ENCODE measurements around the gene GDF10.

The GDF10 gene, protein sequence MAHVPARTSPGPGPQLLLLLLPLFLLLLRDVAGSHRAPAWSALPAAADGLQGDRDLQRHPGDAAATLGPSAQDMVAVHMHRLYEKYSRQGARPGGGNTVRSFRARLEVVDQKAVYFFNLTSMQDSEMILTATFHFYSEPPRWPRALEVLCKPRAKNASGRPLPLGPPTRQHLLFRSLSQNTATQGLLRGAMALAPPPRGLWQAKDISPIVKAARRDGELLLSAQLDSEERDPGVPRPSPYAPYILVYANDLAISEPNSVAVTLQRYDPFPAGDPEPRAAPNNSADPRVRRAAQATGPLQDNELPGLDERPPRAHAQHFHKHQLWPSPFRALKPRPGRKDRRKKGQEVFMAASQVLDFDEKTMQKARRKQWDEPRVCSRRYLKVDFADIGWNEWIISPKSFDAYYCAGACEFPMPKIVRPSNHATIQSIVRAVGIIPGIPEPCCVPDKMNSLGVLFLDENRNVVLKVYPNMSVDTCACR

GRCh38 chr10:47299611-47300428, at the start of gene GDF10:
GDF10 (plus strand) TSS chr10:47300197; CDS start chr10:47300652, 455 bp downstream.
- DNase-seq: no peak

- no peak for DNase-seq
Measured at GRCh38 chr10:47252093-47252780, 47.8 kb upstream of the GDF10 start.

GRCh38 chr10:47253030-47253637, 46.9 kb upstream of the GDF10 start:
- DNase-seq: no peak

- DNase-seq: no peak
Measured at GRCh38 chr10:47253651-47254375, 46.2 kb upstream of the GDF10 start.

- peak; percentile 49 for DNase-seq
Measured at GRCh38 chr10:47254611-47255010, 45.4 kb upstream of the GDF10 start.

DNA sequence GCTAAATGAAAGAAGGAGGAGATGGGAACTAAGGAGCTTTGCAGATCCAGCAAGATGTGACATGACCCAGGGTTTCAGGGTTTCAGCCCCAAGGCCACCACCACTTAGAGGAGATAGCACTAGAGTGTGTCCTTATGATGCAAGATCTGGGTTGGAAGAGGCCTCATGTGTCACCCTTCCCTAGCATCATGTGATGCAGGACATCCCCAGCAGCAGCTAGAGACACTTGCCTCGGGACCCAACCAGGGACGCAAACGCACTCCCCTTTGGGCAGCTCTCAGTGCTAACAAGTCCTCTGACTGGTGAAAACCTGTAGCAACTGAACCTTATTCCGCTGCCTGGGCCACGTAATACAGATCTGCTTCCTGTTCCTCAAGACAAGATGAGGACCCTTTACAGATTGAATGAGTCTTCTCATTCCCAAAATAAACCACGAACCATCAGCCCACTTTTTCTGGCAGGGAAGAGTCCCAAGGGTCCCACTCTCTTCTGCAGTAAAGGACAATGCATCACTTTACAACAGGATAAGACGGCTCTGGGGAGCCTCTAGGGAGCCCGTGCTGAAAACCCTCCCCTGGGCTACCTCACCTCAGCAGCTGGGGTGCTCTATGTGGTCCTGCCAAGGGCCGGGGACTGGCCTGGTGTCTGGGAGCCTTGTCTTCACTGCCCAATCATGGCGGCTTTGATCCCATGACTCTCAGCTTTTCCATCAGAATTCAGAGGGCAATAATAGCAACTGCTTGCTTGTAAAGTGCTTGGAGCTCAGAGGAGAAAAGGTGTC, 44.8 kb upstream of the GDF10 start:
- peak; percentile 68 for DNase-seq

DNA sequence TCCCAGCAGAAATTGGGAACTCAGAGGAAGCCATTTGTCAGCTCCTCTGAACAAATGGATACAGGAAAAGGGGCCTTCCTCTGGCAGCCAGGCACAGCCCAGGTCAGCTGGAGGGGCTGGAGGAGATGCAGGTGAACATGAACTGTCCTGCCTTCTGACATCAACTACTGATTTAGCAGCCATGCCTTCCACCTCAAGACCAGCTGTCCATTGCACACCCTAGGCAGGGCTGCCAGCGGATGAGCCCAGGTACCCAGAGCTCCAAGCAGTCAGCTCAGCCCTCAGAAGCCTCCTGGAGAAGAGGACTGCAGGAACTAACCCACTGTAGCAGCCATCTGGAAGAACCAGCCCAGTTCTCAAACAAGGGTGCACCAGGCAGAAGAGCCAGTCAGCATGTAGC, 44.1 kb upstream of the GDF10 start:
- DNase-seq: no peak

GRCh38 chr10:47256751-47257336, 43.2 kb upstream of the GDF10 start:
- DNase-seq: no peak

DNA sequence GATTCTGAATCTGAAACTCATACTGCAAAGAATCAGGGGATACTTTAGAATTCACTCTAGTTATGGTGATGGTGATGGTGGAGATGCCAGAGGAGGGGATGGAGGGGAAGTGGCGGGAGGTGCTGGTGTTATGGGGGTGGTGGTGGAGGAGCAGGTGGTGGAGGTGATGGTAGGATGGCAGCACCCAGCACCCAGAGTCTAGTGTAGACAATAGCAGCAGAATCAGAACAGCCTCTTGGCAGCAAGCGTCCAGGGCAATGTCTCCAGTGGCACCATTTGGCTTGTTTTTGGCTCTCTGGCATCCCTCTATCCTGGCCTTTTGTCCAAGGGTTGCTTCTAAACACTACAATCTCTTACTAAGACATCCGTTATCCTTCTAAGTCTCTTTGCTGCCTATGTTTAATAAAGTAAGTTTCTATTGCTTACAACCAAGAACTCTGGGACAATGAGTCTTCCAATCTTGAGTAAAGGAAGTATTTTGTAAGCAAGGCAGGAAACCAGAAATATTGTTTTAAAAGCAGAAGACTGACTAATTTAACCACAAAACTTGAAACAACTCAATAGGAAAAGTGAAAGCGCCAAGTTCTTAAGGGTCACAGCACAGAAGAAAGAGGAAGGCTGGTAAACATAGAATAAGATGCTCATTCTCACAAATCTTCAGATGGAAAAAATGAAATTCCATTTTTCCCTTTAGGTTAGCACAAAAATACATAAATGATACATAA, 42.4 kb upstream of the GDF10 start:
- peak; percentile 89 for DNase-seq

DNA sequence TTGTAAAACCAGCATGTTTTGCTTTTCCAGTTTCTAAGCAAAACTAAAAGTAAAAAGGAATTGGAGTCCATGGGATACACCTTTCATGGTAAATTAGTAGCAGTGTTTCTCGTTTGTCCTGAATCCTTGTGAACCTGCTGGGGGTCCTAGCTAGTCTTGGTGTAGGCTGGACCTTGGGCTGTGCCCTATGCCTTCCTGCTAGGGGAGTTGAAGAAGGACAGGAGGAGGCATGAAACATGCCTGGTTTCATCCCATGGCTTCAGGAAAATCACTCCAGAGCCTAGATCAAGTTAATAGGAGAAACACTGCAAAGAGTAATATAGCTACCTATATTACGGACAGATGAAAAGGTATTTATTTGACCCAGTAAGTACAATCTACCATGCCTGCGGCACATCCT, 41.1 kb upstream of the GDF10 start:
- DNase-seq: no peak

- no peak for DNase-seq
Measured at GRCh38 chr10:47259466-47259865, 40.5 kb upstream of the GDF10 start.

DNA sequence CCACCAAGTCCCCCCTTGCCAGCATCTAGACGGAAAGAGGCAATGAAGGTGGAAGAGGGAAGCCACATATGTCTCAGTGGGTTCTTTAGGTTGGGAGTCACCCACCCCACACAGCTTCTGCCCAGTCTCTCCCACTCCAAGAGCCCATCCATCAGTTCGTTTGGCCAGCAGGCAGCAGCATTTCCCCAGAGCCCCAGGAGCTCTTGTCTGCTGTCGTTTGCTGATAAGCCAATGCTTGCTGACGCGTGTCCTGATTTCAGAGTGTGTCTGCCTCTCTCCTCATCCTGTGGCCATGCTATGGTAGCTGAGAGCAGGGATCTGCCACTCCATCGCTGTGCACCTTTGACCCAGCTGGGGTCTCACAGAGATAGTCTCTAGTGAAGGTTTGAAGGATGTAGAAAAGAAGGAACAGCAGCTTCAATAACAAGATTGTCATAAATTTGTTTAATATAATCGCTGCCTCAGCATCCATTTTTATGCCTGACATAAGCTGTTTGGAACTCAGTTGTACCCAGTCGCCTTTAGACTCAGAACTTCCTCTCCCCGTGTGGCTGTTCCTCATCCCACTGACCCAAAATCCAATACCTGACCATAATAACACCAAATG, 39.4 kb upstream of the GDF10 start:
- DNase-seq: no peak

DNA sequence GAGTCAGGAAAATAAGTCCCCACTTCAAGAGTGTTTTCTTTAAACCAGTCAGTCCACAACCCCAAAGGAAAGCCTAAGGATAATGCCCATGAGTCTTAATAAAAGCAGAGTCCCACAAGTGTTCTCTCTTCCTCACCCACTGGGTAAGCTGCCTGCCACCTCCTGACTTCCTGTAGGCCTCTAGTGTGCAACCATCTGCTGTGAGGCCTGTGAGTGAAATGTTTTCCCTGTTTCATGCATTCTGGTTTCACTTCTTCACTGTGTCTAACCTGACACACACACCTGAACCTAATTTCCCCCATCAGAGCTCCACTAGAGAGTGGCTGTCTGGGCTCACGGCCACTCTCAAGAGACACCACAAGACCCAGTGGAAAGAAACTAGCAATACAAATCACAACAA, 38.9 kb upstream of the GDF10 start:
- no peak for DNase-seq

- no peak for DNase-seq
Measured at GRCh38 chr10:47261556-47261955, 38.4 kb upstream of the GDF10 start.

DNA sequence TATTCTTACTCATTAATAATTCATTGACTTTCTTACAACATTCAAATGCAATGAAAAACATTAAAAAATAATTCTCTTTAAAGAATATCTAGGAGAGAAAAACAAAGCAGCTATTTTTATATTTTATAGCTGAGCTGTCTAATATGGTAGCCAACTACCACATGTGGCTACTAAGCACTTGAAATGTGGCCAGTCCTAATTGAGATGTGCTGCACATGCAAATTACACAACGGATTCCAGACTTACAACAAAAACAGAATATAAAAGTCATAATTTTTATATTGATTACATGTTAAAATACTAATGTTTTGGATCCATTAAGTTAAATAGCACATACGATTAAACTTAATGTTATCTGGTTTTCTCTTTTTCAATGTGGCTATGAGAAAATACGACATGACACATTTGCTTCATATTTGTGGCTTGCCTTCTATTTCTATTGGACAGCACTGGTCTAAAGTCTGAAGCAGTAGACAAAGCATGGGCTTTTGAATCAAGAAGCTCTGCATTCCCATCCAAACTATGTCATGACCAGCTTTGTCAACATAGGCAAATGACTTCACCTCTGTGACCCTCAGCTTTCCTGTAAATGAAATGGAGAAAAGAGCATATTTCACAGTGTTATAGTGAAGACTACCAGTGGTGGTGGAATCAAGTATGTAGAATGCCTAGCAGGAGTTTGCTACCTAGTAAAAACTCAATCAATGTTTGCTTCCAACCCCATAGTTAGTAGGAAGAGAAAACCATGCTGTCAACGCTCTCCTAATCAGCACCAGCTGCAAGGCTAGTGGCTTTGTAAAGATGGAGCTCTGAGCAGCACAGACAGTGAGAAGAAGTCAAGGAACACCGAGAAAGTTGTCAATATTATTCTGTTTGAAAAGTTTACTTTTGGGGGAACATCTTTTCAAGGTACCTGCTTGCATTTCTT, 37.1 kb upstream of the GDF10 start:
- DNase-seq: no peak

- DNase-seq: no peak
Measured at GRCh38 chr10:47264797-47265281, 35.2 kb upstream of the GDF10 start.

- DNase-seq: no peak
Measured at GRCh38 chr10:47266602-47267001, 33.4 kb upstream of the GDF10 start.

DNA sequence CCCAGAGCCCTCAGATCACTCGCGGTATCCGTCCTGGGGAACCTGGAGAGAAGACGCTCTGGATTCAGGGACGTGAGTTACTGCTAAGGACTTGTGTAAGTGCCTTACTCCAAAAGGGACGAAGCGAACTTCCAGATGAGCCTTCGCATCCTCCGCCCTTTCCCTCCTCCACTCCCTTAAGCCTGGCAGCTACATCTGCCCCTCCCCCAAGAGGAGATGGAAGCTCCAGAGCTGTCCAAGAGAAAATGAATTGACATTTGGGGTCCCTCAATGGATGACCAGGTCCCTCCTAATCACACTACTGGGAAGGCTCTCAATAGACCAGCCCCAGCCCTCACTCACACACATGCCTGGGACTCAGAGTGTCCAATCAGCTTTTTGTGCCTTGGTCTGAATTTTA, 31.3 kb upstream of the GDF10 start:
- no peak for DNase-seq

GRCh38 chr10:47269294-47269693, 30.7 kb upstream of the GDF10 start:
- DNase-seq: no peak

Measured in SIG-M5 (cell line).